ENCODE data around the gene RPRD1B.

Gene RPRD1B

DNA sequence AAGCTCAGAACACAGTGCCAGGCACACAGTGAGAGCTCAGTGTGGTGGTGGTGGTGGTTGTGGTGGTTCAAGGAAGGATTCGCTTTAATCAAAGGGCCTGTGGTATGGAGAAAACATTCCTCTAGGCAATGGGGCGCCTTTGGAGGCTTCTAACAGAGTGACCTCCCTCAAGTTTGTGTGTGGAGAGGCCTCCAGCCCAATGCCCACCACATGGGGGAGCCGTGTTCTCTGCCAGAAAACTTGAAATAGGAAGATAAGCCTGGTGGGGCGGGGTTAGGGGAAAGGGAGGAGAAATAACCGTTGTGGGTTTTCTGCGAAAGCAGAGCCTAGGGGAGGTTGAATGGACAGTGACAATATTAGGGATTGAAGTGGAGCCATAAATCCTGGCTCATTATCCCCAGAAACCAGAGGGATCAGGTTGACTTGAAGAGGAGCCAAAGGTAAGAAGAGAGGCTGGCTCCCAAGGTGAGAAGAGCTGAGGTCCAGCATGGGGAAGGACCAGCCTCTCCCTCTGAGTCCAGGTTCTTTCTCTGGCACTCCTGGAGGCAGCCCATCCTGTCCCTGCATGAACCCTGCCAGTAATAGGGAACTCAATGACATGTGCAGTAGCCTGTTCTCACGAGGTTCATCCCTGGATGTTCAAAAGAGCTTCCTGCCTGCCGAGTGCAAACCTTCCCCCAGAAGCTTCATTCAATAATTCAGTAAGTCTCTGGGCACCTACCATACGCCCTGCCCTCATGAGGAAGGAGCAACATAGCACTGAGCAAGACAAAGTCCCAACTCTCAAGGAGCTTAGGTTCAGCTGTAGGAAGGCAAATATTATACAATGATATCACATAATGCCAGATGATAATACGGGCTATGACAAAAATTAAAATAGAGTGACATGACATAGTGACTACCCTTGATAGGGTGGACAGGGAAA is 80.1 kb downstream of the RPRD1B start:
- H2AFZ ChIP-seq (ENCODE audit: low read length) = no peak overlapping the region
- H3K9ac ChIP-seq (ENCODE audit: low read depth, low read length, poor library complexity) = no peak overlapping the region
- no peaks in the 10 kb centered on the region for H3K9me3 ChIP-seq (replicated peaks in 1 of 2; ENCODE audit: control insufficient read depth in 2 of 2, insufficient read depth in 1 of 2, low read depth in 1 of 2, low read length in 2 of 2)
- H2BK15ac ChIP-seq (ENCODE audit: low read length) = no peak overlapping the region
- no peak overlapping the region for H2BK5ac ChIP-seq (ENCODE audit: low read length)
- H4K91ac ChIP-seq (ENCODE audit: low read depth, low read length, poor library complexity) = no peak overlapping the region
- no peaks in the 10 kb centered on the region for H3K4me1 ChIP-seq (ENCODE audit: control insufficient read depth in 2 of 2, insufficient read depth in 1 of 2, low read depth in 1 of 2, low read length in 2 of 2)
- no peak overlapping the region for H3K18ac ChIP-seq (ENCODE audit: low read length)
- no peak overlapping the region for H3K14ac ChIP-seq (ENCODE audit: low read length)
- H2BK120ac ChIP-seq (ENCODE audit: low read depth, low read length) = no peak overlapping the region
- H3K23ac ChIP-seq (ENCODE audit: low read depth, low read length, poor library complexity) = no peak overlapping the region
- no peak overlapping the region for H2BK12ac ChIP-seq (ENCODE audit: low read length)
- H3K4ac ChIP-seq (ENCODE audit: low read length) = no peak overlapping the region
- no CpG with 5 or more reads among the region's 10 CpGs for WGBS, 2 donors (ENCODE audit: extremely low coverage in 2 of 2, insufficient read length in 2 of 2, insufficient replicate concordance in 1 of 2)
- no peak for DNase-seq (ENCODE audit: low spot score)
- no peak overlapping the region for H3K4me3 ChIP-seq (ENCODE audit: low read length in 2 of 2)
- H2AK5ac ChIP-seq (ENCODE audit: low read depth, low read length) = peak overlapping the region; percentile 72
- H4K8ac ChIP-seq (ENCODE audit: low read depth, low read length) = no peak overlapping the region
- H3K27ac ChIP-seq (replicated peaks; ENCODE audit: low read length) = no peak overlapping the region
- H3K36me3 ChIP-seq (replicated peaks in 1 of 2; ENCODE audit: control insufficient read depth in 2 of 2, insufficient read depth in 2 of 2, low read length in 2 of 2) = no peaks in the 10 kb centered on the region
- H3K4me2 ChIP-seq (ENCODE audit: insufficient read depth, low read length, poor library complexity, severe bottlenecking) = no peak overlapping the region
- H3K79me1 ChIP-seq (ENCODE audit: low read depth, low read length) = no peaks in the 10 kb centered on the region
- no peaks in the 10 kb centered on the region for H3K27me3 ChIP-seq (ENCODE audit: control insufficient read depth in 3 of 3, insufficient read depth in 3 of 3, low read depth in 1 of 3, low read length in 3 of 3)

DNA sequence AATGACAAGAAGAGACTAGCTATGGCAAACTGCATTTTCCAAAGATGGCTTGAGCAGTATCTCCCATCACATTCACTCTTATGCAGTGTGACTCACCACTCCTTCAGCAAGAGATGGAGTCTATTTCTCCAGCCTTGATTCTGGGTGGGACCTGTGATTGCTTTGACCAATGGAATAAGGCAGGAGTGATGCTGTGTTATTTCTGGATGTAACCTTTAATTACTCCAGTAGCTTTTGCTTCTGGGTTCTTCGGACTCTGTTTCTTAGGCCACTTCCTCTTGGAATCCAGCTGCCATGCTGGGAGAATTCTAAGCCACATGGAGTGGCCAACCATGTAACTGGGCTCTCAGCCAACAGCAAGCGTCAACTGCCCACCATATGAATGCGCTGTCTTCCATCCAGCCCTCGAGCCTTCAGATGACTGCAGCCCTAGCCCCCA is 80.8 kb downstream of the RPRD1B start:
- Histone ChIP-seq H3K36me3 (replicated peaks in 1 of 2; ENCODE audit: control insufficient read depth in 2 of 2, insufficient read depth in 2 of 2, low read length in 2 of 2) (no peaks in the 10 kb centered on the region), H3K9ac (ENCODE audit: low read depth, low read length, poor library complexity) (no peak overlapping the region), H4K8ac (ENCODE audit: low read depth, low read length) (no peak overlapping the region), H3K4ac (ENCODE audit: low read length) (no peak overlapping the region), H2BK5ac (ENCODE audit: low read length) (no peak overlapping the region), H2BK12ac (ENCODE audit: low read length) (no peak overlapping the region), H3K27me3 (ENCODE audit: control insufficient read depth in 3 of 3, insufficient read depth in 3 of 3, low read depth in 1 of 3, low read length in 3 of 3) (no peaks in the 10 kb centered on the region), H3K18ac (ENCODE audit: low read length) (peak overlapping the region; percentile 80), H3K79me1 (ENCODE audit: low read depth, low read length) (no peaks in the 10 kb centered on the region), H2BK120ac (ENCODE audit: low read depth, low read length) (no peak overlapping the region), H3K9me3 (replicated peaks in 1 of 2; ENCODE audit: control insufficient read depth in 2 of 2, insufficient read depth in 1 of 2, low read depth in 1 of 2, low read length in 2 of 2) (no peaks in the 10 kb centered on the region), H3K27ac (replicated peaks; ENCODE audit: low read length) (no peak overlapping the region), H2AFZ (ENCODE audit: low read length) (no peak overlapping the region), H2AK5ac (ENCODE audit: low read depth, low read length) (peak overlapping the region; percentile 63), H2BK15ac (ENCODE audit: low read length) (no peak overlapping the region), H3K14ac (ENCODE audit: low read length) (no peak overlapping the region), H4K91ac (ENCODE audit: low read depth, low read length, poor library complexity) (no peak overlapping the region), H3K4me3 (ENCODE audit: low read length in 2 of 2) (no peak overlapping the region), H3K23ac (ENCODE audit: low read depth, low read length, poor library complexity) (no peak overlapping the region), H3K4me1 (ENCODE audit: control insufficient read depth in 2 of 2, insufficient read depth in 1 of 2, low read depth in 1 of 2, low read length in 2 of 2) (no peaks in the 10 kb centered on the region), H3K4me2 (ENCODE audit: insufficient read depth, low read length, poor library complexity, severe bottlenecking) (no peak overlapping the region)
- no peak for DNase-seq (ENCODE audit: low spot score)
- no CpG with 5 or more reads among the region's 4 CpGs for WGBS, 2 donors (ENCODE audit: extremely low coverage in 2 of 2, insufficient read length in 2 of 2, insufficient replicate concordance in 1 of 2)

DNA sequence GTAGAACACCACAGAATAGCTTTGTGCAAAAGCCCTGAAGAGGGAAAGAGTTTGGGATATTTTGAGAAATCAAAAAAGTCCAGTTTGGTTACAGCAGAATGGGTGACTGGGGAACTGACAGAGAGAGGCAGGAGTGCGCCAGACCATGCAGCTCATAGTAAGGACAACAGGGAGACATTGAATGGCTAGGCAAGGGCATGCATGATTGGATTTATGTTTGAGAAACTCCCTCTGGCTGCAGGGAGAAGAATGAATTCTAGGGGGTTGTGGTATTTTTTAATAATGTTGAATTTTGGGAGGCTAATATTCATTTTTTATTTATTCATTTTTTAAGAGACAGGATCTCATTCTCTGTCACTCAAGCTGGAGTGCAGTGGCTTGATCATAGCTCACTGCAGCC is 81.7 kb downstream of the RPRD1B start:
- Histone ChIP-seq H3K9me3 (replicated peaks in 1 of 2; ENCODE audit: control insufficient read depth in 2 of 2, insufficient read depth in 1 of 2, low read depth in 1 of 2, low read length in 2 of 2) (no peaks in the 10 kb centered on the region), H3K23ac (ENCODE audit: low read depth, low read length, poor library complexity) (no peak overlapping the region), H2AFZ (ENCODE audit: low read length) (no peak overlapping the region), H3K18ac (ENCODE audit: low read length) (no peak overlapping the region), H3K9ac (ENCODE audit: low read depth, low read length, poor library complexity) (no peak overlapping the region), H2BK120ac (ENCODE audit: low read depth, low read length) (no peak overlapping the region), H3K4me3 (ENCODE audit: low read length in 2 of 2) (no peak overlapping the region), H4K91ac (ENCODE audit: low read depth, low read length, poor library complexity) (no peak overlapping the region), H3K36me3 (replicated peaks in 1 of 2; ENCODE audit: control insufficient read depth in 2 of 2, insufficient read depth in 2 of 2, low read length in 2 of 2) (no peaks in the 10 kb centered on the region), H3K4me1 (ENCODE audit: control insufficient read depth in 2 of 2, insufficient read depth in 1 of 2, low read depth in 1 of 2, low read length in 2 of 2) (no peaks in the 10 kb centered on the region), H3K79me1 (ENCODE audit: low read depth, low read length) (no peaks in the 10 kb centered on the region), H2BK12ac (ENCODE audit: low read length) (no peak overlapping the region), H3K27me3 (ENCODE audit: control insufficient read depth in 3 of 3, insufficient read depth in 3 of 3, low read depth in 1 of 3, low read length in 3 of 3) (no peaks in the 10 kb centered on the region), H3K27ac (replicated peaks; ENCODE audit: low read length) (no peak overlapping the region), H3K4me2 (ENCODE audit: insufficient read depth, low read length, poor library complexity, severe bottlenecking) (no peak overlapping the region), H2BK5ac (ENCODE audit: low read length) (no peak overlapping the region), H2AK5ac (ENCODE audit: low read depth, low read length) (no peak overlapping the region), H2BK15ac (ENCODE audit: low read length) (no peak overlapping the region), H3K14ac (ENCODE audit: low read length) (no peak overlapping the region), H3K4ac (ENCODE audit: low read length) (no peak overlapping the region), H4K8ac (ENCODE audit: low read depth, low read length) (no peak overlapping the region)
- no peak for DNase-seq (ENCODE audit: low spot score)
- no CpG with 5 or more reads among the region's 1 CpG for WGBS, 2 donors (ENCODE audit: extremely low coverage in 2 of 2, insufficient read length in 2 of 2, insufficient replicate concordance in 1 of 2)

DNA sequence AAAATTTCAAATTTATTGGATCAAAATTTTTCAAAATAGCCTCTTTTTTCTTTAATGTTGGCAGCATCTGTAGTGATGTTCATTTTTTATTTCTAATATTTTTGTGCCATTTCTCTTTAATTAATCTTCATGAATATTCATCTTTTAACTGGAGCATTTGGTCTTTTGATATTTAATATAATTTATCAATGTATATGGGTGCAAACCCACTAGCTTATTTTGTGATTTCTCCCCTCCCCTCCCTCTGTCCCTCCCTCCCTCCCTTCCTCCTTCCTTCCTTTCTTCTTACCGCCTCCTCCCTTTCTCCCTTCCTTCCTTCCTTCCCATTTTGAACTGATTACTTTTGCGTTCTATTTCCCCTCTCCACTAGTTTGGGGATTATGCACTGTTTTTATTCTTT is 82.3 kb downstream of the RPRD1B start:
- DNase-seq (ENCODE audit: low spot score) = no peak
- Histone ChIP-seq H3K4me3 (ENCODE audit: low read length in 2 of 2) (no peak overlapping the region), H3K27ac (replicated peaks; ENCODE audit: low read length) (no peak overlapping the region), H3K79me1 (ENCODE audit: low read depth, low read length) (no peaks in the 10 kb centered on the region), H3K27me3 (ENCODE audit: control insufficient read depth in 3 of 3, insufficient read depth in 3 of 3, low read depth in 1 of 3, low read length in 3 of 3) (no peaks in the 10 kb centered on the region), H2BK15ac (ENCODE audit: low read length) (no peak overlapping the region), H4K91ac (ENCODE audit: low read depth, low read length, poor library complexity) (no peak overlapping the region), H3K36me3 (replicated peaks in 1 of 2; ENCODE audit: control insufficient read depth in 2 of 2, insufficient read depth in 2 of 2, low read length in 2 of 2) (no peaks in the 10 kb centered on the region), H2BK120ac (ENCODE audit: low read depth, low read length) (no peak overlapping the region), H3K4me2 (ENCODE audit: insufficient read depth, low read length, poor library complexity, severe bottlenecking) (no peak overlapping the region), H2AK5ac (ENCODE audit: low read depth, low read length) (no peak overlapping the region), H4K8ac (ENCODE audit: low read depth, low read length) (no peak overlapping the region), H2BK5ac (ENCODE audit: low read length) (no peak overlapping the region), H3K9ac (ENCODE audit: low read depth, low read length, poor library complexity) (no peak overlapping the region), H3K4me1 (ENCODE audit: control insufficient read depth in 2 of 2, insufficient read depth in 1 of 2, low read depth in 1 of 2, low read length in 2 of 2) (no peaks in the 10 kb centered on the region), H3K23ac (ENCODE audit: low read depth, low read length, poor library complexity) (no peak overlapping the region), H2AFZ (ENCODE audit: low read length) (no peak overlapping the region), H3K4ac (ENCODE audit: low read length) (no peak overlapping the region), H3K14ac (ENCODE audit: low read length) (no peak overlapping the region), H3K18ac (ENCODE audit: low read length) (no peak overlapping the region), H3K9me3 (replicated peaks in 1 of 2; ENCODE audit: control insufficient read depth in 2 of 2, insufficient read depth in 1 of 2, low read depth in 1 of 2, low read length in 2 of 2) (no peaks in the 10 kb centered on the region), H2BK12ac (ENCODE audit: low read length) (no peak overlapping the region)
- WGBS, 2 donors (ENCODE audit: extremely low coverage in 2 of 2, insufficient read length in 2 of 2, insufficient replicate concordance in 1 of 2) = no CpG with 5 or more reads among the region's 2 CpGs

All from neuronal stem cell (in vitro differentiated cells).